Neutrophil (primary cell): ENCODE measurements around the gene INO80D.
"Not testable (repeated sequence)": the region's sequence is repeated elsewhere in the genome, so short reads cannot be mapped to it uniquely, and the experiment has no call there.

ENCODE experiments used
- H3K27ac ChIP-seq: fragments of 200-600 bp; sonication (generic); 2 replicates; pipeline ENCODE4 v1.5.1; 2016; ENCODE audit warnings: mild to moderate bottlenecking, moderate library complexity
- H3K27me3 ChIP-seq: fragments of 200-600 bp; sonication (generic); 2 replicates; pipeline ENCODE4 v1.6.0; 2016; ENCODE audit warnings: mild to moderate bottlenecking
- H3K36me3 ChIP-seq: fragments of 200-600 bp; sonication (generic); 2 replicates; pipeline ENCODE4 v1.5.1; 2017
- H3K4me1 ChIP-seq, 2 experiments: fragments of 200-600 bp in 1 of 2; sonication (generic) in 1 of 2; 1 replicate in 1 of 2; 2 replicates in 1 of 2; pipeline versions ENCODE4 v1.5.1 to v1.6.1; 2013 to 2016; ENCODE audit warnings: low read depth in 1 of 2, low read length in 1 of 2, mild to moderate bottlenecking in 1 of 2, moderate library complexity in 1 of 2; ENCODE audit not compliant: control insufficient read depth in 1 of 2, insufficient read depth in 1 of 2
- H3K4me3 ChIP-seq, 2 experiments: fragments of 200-600 bp in 1 of 2; sonication (generic) in 1 of 2; 1 replicate in 1 of 2; 2 replicates in 1 of 2; pipeline ENCODE4 v1.5.1; 2013 to 2016; ENCODE audit warnings: low read depth in 1 of 2, low read length in 1 of 2, mild to moderate bottlenecking in 1 of 2, moderate library complexity in 1 of 2
- H3K9me3 ChIP-seq: fragments of 200-600 bp; sonication (generic); 2 replicates; pipeline ENCODE4 v1.5.1; 2016
- TF ChIP-seq, protein P1 (sequence below): fragments of 200-600 bp; sonication (generic); IDR thresholded peaks from 2 replicates; pipeline ENCODE4 v1.5.1; 2016; ENCODE audit warnings: antibody characterized with exemption

The INO80D gene

DNA sequence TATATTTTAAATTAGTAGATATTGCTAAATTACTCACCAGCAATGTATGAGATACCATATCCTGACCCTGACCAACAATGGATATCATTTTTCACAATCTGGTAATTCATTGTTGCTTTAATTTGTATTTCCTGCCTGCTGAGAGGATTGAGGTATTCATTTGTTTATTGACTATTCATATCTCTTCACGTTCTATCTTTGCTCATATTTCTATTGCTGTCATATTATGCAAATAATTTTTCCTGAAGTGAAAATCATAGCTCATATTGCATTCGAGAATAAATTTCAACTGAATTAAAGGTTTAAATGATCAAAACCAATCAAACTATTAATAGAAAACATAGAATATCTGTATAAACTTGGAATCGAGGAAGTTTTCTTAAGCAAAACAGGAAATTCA is 31.0 kb downstream of the INO80D start:
- peaks cover 0 to 3% of the 10 kb centered on the region in 2 experiments for H3K4me1 ChIP-seq
- peaks cover 41% of the 10 kb centered on the region for H3K36me3 ChIP-seq
- no peaks in the 10 kb centered on the region for H3K9me3 ChIP-seq
- no peak overlapping the region for H3K4me3 ChIP-seq
- no peak overlapping the region for H3K27ac ChIP-seq
- no peaks in the 10 kb centered on the region for H3K27me3 ChIP-seq
- TF ChIP-seq, protein P1, sequence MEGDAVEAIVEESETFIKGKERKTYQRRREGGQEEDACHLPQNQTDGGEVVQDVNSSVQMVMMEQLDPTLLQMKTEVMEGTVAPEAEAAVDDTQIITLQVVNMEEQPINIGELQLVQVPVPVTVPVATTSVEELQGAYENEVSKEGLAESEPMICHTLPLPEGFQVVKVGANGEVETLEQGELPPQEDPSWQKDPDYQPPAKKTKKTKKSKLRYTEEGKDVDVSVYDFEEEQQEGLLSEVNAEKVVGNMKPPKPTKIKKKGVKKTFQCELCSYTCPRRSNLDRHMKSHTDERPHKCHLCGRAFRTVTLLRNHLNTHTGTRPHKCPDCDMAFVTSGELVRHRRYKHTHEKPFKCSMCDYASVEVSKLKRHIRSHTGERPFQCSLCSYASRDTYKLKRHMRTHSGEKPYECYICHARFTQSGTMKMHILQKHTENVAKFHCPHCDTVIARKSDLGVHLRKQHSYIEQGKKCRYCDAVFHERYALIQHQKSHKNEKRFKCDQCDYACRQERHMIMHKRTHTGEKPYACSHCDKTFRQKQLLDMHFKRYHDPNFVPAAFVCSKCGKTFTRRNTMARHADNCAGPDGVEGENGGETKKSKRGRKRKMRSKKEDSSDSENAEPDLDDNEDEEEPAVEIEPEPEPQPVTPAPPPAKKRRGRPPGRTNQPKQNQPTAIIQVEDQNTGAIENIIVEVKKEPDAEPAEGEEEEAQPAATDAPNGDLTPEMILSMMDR, result no peak

DNA sequence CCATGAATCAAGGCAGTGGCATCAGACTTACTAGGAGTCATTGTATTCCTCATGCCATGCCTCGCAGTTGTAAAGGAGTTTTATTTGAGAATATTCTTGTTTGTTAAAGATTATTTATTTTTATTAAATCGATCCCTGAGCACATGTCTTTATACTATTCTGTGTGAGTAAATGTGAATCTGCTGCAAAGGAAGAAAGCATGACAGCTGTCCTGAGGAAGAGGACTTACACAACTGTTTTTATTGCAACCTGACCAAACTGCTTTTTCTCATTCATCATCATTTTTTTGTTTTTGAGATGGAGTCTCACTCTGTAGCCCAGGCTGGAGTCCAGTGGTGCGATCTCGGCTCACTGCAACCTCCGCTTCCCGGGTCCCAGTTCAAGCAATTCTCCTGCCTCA is 34.1 kb downstream of the INO80D start:
- Histone ChIP-seq H3K4me1 (peaks cover 0 to 3% of the 10 kb centered on the region in 2 experiments), H3K27ac (peak overlapping the region; percentile 54), H3K27me3 (no peaks in the 10 kb centered on the region), H3K4me3 (no peak overlapping the region), H3K9me3 (no peaks in the 10 kb centered on the region), H3K36me3 (peaks cover 27% of the 10 kb centered on the region)
- TF ChIP-seq, protein P1, result no peak

DNA sequence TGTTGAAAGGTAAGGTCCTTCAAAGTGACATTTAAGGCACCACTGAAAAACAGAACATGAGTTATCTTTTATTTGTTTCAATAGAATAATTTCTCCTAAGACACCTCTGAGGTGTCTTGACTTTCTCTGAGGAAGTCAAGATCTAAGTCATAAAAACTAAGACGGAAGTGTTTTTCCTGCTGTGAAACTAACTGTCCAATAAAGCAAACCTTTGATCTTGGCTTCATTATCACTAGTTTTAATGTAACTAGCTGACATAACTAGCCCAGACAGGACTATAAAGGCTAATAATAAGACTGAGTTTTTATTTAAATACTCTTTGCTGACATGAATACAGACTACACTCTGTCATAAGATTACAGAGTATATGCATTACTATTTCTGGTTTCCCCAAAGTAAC is 36.6 kb downstream of the INO80D start:
- Histone ChIP-seq H3K27me3 (no peaks in the 10 kb centered on the region), H3K36me3 (peaks cover 22% of the 10 kb centered on the region), H3K9me3 (no peaks in the 10 kb centered on the region), H3K27ac (peak overlapping the region; percentile 47), H3K4me3 (no peak overlapping the region), H3K4me1 (peaks cover 0 to 3% of the 10 kb centered on the region in 2 experiments)
- TF ChIP-seq, protein P1, result no peak

DNA sequence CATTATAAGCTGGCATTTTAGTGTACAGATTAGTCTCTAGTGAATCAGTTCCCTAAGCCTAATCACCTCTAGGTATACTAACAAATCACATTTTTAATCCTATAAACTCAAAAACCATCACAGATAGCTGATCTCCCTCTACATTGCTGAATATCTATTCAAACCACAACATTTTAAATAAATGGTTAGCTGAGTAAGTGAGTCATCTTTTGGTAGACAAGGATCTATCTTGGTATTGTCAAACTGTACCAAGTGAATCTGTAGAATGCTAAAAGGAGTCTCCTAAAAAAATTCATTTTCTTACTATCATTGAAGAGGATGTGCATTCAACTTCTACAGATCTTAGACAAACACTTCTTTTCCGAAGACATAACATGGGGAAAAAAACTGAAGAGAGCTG is 40.7 kb downstream of the INO80D start:
- Histone ChIP-seq H3K27ac (no peak overlapping the region), H3K4me3 (no peak overlapping the region), H3K4me1 (no peaks in the 10 kb centered on the region), H3K36me3 (peaks cover 40% of the 10 kb centered on the region), H3K9me3 (no peaks in the 10 kb centered on the region), H3K27me3 (no peaks in the 10 kb centered on the region)
- TF ChIP-seq, protein P1, result no peak

DNA sequence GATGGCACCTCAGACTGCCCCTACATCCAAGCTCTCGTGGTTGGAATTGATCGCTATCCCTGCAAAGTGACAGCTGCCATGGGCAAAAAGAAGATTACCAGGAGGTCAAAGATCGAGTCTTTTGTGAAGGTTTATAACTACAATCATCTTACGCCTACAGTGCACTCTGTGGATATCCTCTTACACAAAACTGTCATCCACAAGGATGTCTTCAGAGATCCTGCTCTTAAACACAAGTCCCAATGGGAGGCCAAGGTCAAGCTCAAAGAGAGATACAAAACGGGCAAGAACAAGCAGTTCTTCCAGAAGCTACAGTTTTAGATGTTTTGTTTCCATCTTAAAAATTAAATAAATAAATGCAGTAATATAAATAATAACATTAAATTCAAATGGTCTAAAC is 45.4 kb downstream of the INO80D start:
- Histone ChIP-seq H3K9me3 (no peaks in the 10 kb centered on the region), H3K27ac (no peak overlapping the region), H3K4me3 (no peak overlapping the region), H3K27me3 (no peaks in the 10 kb centered on the region), H3K4me1 (no peaks in the 10 kb centered on the region), H3K36me3 (peaks cover 55% of the 10 kb centered on the region)
- TF ChIP-seq, protein P1, result no peak

DNA sequence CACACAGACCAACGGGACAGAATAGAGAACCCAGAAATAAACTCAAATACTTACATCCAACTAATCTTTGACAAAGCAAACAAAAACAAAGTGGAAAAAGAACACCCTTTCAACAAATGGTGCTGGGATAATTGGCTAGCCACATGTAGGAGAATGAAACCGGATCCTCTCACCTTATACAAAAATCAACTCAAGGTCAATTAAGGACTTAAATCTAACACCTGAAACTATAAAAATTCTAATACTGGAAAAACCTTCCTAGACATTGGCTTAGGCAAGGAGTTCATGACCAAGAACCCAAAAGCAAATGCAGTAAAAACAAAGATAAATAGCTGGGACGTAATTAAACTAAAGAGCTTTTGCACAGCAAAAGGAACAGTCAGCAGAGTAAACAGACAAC is 50.6 kb downstream of the INO80D start:
- H3K36me3 ChIP-seq, result peaks cover 42% of the 10 kb centered on the region
- not testable (repeated sequence) for H3K27me3 ChIP-seq, H3K4me1 ChIP-seq, H3K27ac ChIP-seq, H3K9me3 ChIP-seq, H3K4me3 ChIP-seq

DNA sequence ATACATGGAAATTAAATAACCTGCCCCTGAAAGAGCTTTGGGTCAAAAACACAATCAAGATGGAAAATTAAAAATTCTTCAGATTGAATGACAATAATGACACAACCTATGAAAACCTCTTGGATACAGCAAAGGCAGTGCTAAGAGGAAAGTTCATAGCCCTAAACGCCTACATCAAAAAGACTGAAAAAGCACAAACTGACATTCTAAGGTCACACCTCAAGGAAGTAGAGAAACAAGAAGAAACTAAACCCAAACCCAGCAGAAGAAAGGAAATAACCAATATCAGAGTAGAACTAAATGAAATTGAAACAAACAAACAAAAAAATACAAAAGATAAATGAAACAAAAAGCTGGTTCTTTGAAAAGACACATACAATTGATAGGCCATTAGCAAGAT is 52.5 kb downstream of the INO80D start:
- H3K4me3 ChIP-seq, H3K27ac ChIP-seq, H3K4me1 ChIP-seq, H3K27me3 ChIP-seq, H3K9me3 ChIP-seq: not testable (repeated sequence)
- peaks cover 38% of the 10 kb centered on the region for H3K36me3 ChIP-seq
